ENCODE results near the gene OSBPL7.

Gene OSBPL7

GRCh38 chr17:47815106-47815918 lies 6.3 kb downstream of the OSBPL7 start:
- no peak for TF ChIP-seq JUND (IDR thresholded peaks at IDR 0.05; ENCODE audit: low read depth)
- in situ Hi-C loops (cut with HindIII; ENCODE audit: low pct_unique_long_range_greater_than_20kb, low sequenced_read_pairs): no loop called here

GRCh38 chr17:47813512-47814031 lies 8.0 kb downstream of the OSBPL7 start:
- no peak for DNase-seq (ENCODE audit: low read depth in 1 of 2, low spot score in 1 of 2)
- TF ChIP-seq JUND (IDR thresholded peaks at IDR 0.05; ENCODE audit: low read depth): no peak
- in situ Hi-C loops (cut with HindIII; ENCODE audit: low pct_unique_long_range_greater_than_20kb, low sequenced_read_pairs): no loop called here

More at GRCh38 chr17:47815106-47815918, 6.3 kb downstream of the OSBPL7 start:
- DNase-seq (ENCODE audit: low read depth in 1 of 2, low spot score in 1 of 2): no peak

- no peak for DNase-seq (ENCODE audit: low read depth in 1 of 2, low spot score in 1 of 2)
- in situ Hi-C loops (cut with HindIII; ENCODE audit: low pct_unique_long_range_greater_than_20kb, low sequenced_read_pairs): no loop called here
- TF ChIP-seq JUND (IDR thresholded peaks at IDR 0.05; ENCODE audit: low read depth): no peak
Observed at GRCh38 chr17:47813077-47813476, 8.5 kb downstream of the OSBPL7 start.

GRCh38 chr17:47812146-47812920 lies 9.3 kb downstream of the OSBPL7 start:
- no peak for TF ChIP-seq JUND (IDR thresholded peaks at IDR 0.05; ENCODE audit: low read depth)
- in situ Hi-C loops (cut with HindIII; ENCODE audit: low pct_unique_long_range_greater_than_20kb, low sequenced_read_pairs): no loop called here
- no peak for DNase-seq (ENCODE audit: low read depth in 1 of 2, low spot score in 1 of 2)

GRCh38 chr17:47811709-47812108 lies 9.9 kb downstream of the OSBPL7 start:
- in situ Hi-C loops (cut with HindIII; ENCODE audit: low pct_unique_long_range_greater_than_20kb, low sequenced_read_pairs): no loop called here
- no peak for TF ChIP-seq JUND (IDR thresholded peaks at IDR 0.05; ENCODE audit: low read depth)
- DNase-seq (ENCODE audit: low read depth in 1 of 2, low spot score in 1 of 2): no peak

- TF ChIP-seq JUND (IDR thresholded peaks at IDR 0.05; ENCODE audit: low read depth): no peak
Observed at GRCh38 chr17:47810901-47811635, 10.5 kb downstream of the OSBPL7 start.

GRCh38 chr17:47810200-47810821 lies 11.3 kb downstream of the OSBPL7 start:
- TF ChIP-seq JUND (IDR thresholded peaks at IDR 0.05; ENCODE audit: low read depth): no peak
- in situ Hi-C loops (cut with HindIII; ENCODE audit: low pct_unique_long_range_greater_than_20kb, low sequenced_read_pairs): no loop called here
- peak in 1 of 2 experiments; percentile 30 for DNase-seq (ENCODE audit: low read depth in 1 of 2, low spot score in 1 of 2)

More at GRCh38 chr17:47810901-47811635, 10.5 kb downstream of the OSBPL7 start:
- in situ Hi-C loops (cut with HindIII; ENCODE audit: low pct_unique_long_range_greater_than_20kb, low sequenced_read_pairs): no loop called here
- DNase-seq (ENCODE audit: low read depth in 1 of 2, low spot score in 1 of 2): no peak

- in situ Hi-C loops (cut with HindIII; ENCODE audit: low pct_unique_long_range_greater_than_20kb, low sequenced_read_pairs): no loop called here
- no peak for TF ChIP-seq JUND (IDR thresholded peaks at IDR 0.05; ENCODE audit: low read depth)
- DNase-seq (ENCODE audit: low read depth in 1 of 2, low spot score in 1 of 2): no peak
Observed at GRCh38 chr17:47808830-47809480, 12.6 kb downstream of the OSBPL7 start.

GRCh38 chr17:47808036-47808829 lies 13.4 kb downstream of the OSBPL7 start:
- no peak for DNase-seq (ENCODE audit: low read depth in 1 of 2, low spot score in 1 of 2)
- in situ Hi-C loops (cut with HindIII; ENCODE audit: low pct_unique_long_range_greater_than_20kb, low sequenced_read_pairs): no loop called here
- no peak for TF ChIP-seq JUND (IDR thresholded peaks at IDR 0.05; ENCODE audit: low read depth)

- DNase-seq (ENCODE audit: low read depth in 1 of 2, low spot score in 1 of 2): no peak
- in situ Hi-C loops (cut with HindIII; ENCODE audit: low pct_unique_long_range_greater_than_20kb, low sequenced_read_pairs): no loop called here
- TF ChIP-seq JUND (IDR thresholded peaks at IDR 0.05; ENCODE audit: low read depth): no peak
Observed at GRCh38 chr17:47807421-47807820, 14.2 kb downstream of the OSBPL7 start.

GRCh38 chr17:47806913-47807255 lies 14.7 kb downstream of the OSBPL7 start:
- in situ Hi-C loops (cut with HindIII; ENCODE audit: low pct_unique_long_range_greater_than_20kb, low sequenced_read_pairs): no loop called here
- TF ChIP-seq JUND (IDR thresholded peaks at IDR 0.05; ENCODE audit: low read depth): no peak
- DNase-seq (ENCODE audit: low read depth in 1 of 2, low spot score in 1 of 2): no peak
